SK-N-SH (cell line): ENCODE measurements around the gene GSTO1. TPM values are rescaled to one million over a fixed set of nuclear protein-coding genes. Genes with fewer than 3 reads are reported as not detected.

Experiments
- CTCF ChIA-PET: fragments of 300-600, 350-600 bp; formaldehyde crosslinking; extraction: SDS; loops from one replicate; lab custom pipeline; 2021; lab: Yijun Ruan, JAX
- POLR2A ChIA-PET: fragments of 350-600 bp; sonication (Branson Sonifier 250); formaldehyde crosslinking; extraction: SDS; loops from one replicate; lab custom pipeline; 2020; ENCODE audit warnings: antibody characterized with exemption, inconsistent platforms; lab: Yijun Ruan, JAX
- DNase-seq: peaks from one replicate; pipeline ENCODE4 v3.0.0; 2012
- H2AFZ ChIP-seq: fragments of 200-600 bp; sonication (generic); 2 replicates; pipeline ENCODE4 v1.8.1; 2016; ENCODE audit warnings: antibody characterized with exemption, mild to moderate bottlenecking, low read depth
- H3F3A ChIP-seq: fragments of 200-600 bp; sonication (generic); replicated peaks from 2 replicates; pipeline ENCODE3; 2016; ENCODE audit warnings: antibody characterized with exemption, mild to moderate bottlenecking; ENCODE audit not compliant: insufficient read depth
- H3K27ac ChIP-seq, 2 experiments: fragments of 200-500 bp in 1 of 2; fragments of 200-600 bp in 1 of 2; sonication (Bioruptor generic) in 1 of 2; sonication (generic), shearing (Covaris generic) in 1 of 2; 2 replicates each; pipeline versions ENCODE4 v1.5.1 to v1.6.1; 2014 to 2016; ENCODE audit warnings: low read depth in 2 of 2, inconsistent platforms in 1 of 2, low read length in 1 of 2, mild to moderate bottlenecking in 1 of 2, mixed read lengths in 1 of 2
- H3K27me3 ChIP-seq: fragments of 200-600 bp; sonication (generic), shearing (Covaris generic); 2 replicates; pipeline ENCODE4 v1.6.1; 2016; ENCODE audit warnings: mixed run types; ENCODE audit not compliant: insufficient read depth
- H3K36me3 ChIP-seq, 2 experiments: fragments of 200-500 bp in 1 of 2; fragments of 200-600 bp in 1 of 2; sonication (Bioruptor generic) in 1 of 2; sonication (generic) in 1 of 2; replicated peaks in 1 of 2; 2 replicates each; pipeline versions ENCODE3 to v1.5.1; 2014 to 2016; ENCODE audit warnings: low read length in 1 of 2, mild to moderate bottlenecking in 1 of 2; ENCODE audit not compliant: insufficient read depth in 2 of 2, control insufficient read depth in 1 of 2
- H3K4me1 ChIP-seq, 2 experiments: fragments of 200-500 bp in 1 of 2; fragments of 200-600 bp in 1 of 2; sonication (Bioruptor generic) in 1 of 2; sonication (generic), shearing (Covaris generic) in 1 of 2; 2 replicates each; pipeline versions ENCODE4 v1.5.1 to v1.6.1; 2014 to 2016; ENCODE audit warnings: low read depth in 1 of 2, low read length in 1 of 2, mixed run types in 1 of 2; ENCODE audit not compliant: insufficient read depth in 2 of 2, control insufficient read depth in 1 of 2
- H3K4me2 ChIP-seq: fragments of 200-600 bp; sonication (generic), shearing (Covaris generic); 2 replicates; pipeline ENCODE4 v1.6.1; 2017; ENCODE audit warnings: mixed run types
- H3K4me3 ChIP-seq, 2 experiments: fragments of 200-500 bp in 1 of 2; fragments of 200-600 bp in 1 of 2; sonication (Bioruptor generic) in 1 of 2; sonication (generic), shearing (Covaris generic) in 1 of 2; 2 replicates each; pipeline versions ENCODE4 v1.5.1 to v1.8.1; 2014 to 2016; ENCODE audit warnings: low read depth in 2 of 2, inconsistent platforms in 1 of 2, low read length in 1 of 2, mild to moderate bottlenecking in 1 of 2, mixed read lengths in 1 of 2, moderate library complexity in 1 of 2
- H3K79me2 ChIP-seq: fragments of 200-600 bp; sonication (generic); 2 replicates; pipeline ENCODE4 v1.8.1; 2017; ENCODE audit warnings: mild to moderate bottlenecking; ENCODE audit not compliant: insufficient read depth
- H3K9ac ChIP-seq: fragments of 200-600 bp; sonication (generic); 2 replicates; pipeline ENCODE4 v1.6.1; 2017; ENCODE audit warnings: mixed run types
- H3K9me2 ChIP-seq: fragments of 200-600 bp; sonication (generic); 2 replicates; pipeline ENCODE4 v1.6.1; 2017; ENCODE audit warnings: mixed run types
- H3K9me3 ChIP-seq: fragments of 200-600 bp; sonication (generic); 2 replicates; pipeline ENCODE4 v1.6.1; 2017; ENCODE audit warnings: mixed run types, mild to moderate bottlenecking, moderate library complexity
- H4K20me1 ChIP-seq: fragments of 200-600 bp; sonication (generic); 2 replicates; pipeline ENCODE4 v1.6.1; 2017; ENCODE audit warnings: mild to moderate bottlenecking, mixed run types; ENCODE audit not compliant: insufficient read depth
- CHD2 ChIP-seq: fragments of 150-350 bp; IDR thresholded peaks from 2 replicates; pipeline ENCODE4 v1.6.1; 2018; ENCODE audit warnings: low read length; ENCODE audit not compliant: partially characterized antibody
- ELF1 ChIP-seq: IDR thresholded peaks from 2 replicates; pipeline ENCODE4 v1.4.0; 2012
- EP300 ChIP-seq, 2 experiments: IDR thresholded peaks; 2 replicates each; pipeline versions ENCODE4 v1.4.0 to v1.6.1; 2012; ENCODE audit warnings: borderline replicate concordance in 1 of 2, low read depth in 1 of 2, low read length in 1 of 2
- EZH2phosphoT487 ChIP-seq: fragments of 200-600 bp; sonication (generic); IDR thresholded peaks from 2 replicates; pipeline ENCODE4 v1.6.1; 2017; ENCODE audit warnings: low read depth, mixed run types, mild to moderate bottlenecking, antibody characterized with exemption, moderate library complexity, borderline replicate concordance
- FOXJ3 ChIP-seq: sonication (generic); formaldehyde crosslinking; IDR thresholded peaks from 2 replicates; pipeline ENCODE4 v1.5.1; 2020; ENCODE audit warnings: mild to moderate bottlenecking, missing genetic modification reagents
- FOXM1 ChIP-seq: IDR thresholded peaks from 2 replicates; pipeline ENCODE4 v1.4.0; 2012; ENCODE audit warnings: low read depth, mild to moderate bottlenecking
- GATA2 ChIP-seq: sonication (generic); formaldehyde crosslinking; IDR thresholded peaks from 2 replicates; pipeline ENCODE4 v1.5.0; 2020; ENCODE audit warnings: mild to moderate bottlenecking, missing genetic modification reagents
- MEF2A ChIP-seq: IDR thresholded peaks from 2 replicates; pipeline ENCODE4 v1.4.0; 2012; ENCODE audit warnings: low read depth, borderline replicate concordance
- NFIC ChIP-seq: IDR thresholded peaks from 2 replicates; pipeline ENCODE4 v1.4.0; 2012; ENCODE audit warnings: borderline replicate concordance
- NRF1 ChIP-seq: IDR thresholded peaks from 2 replicates; pipeline ENCODE4 v1.6.1; 2012; ENCODE audit warnings: low read depth, mild to moderate bottlenecking, low read length
- POLR2AphosphoS5 ChIP-seq: IDR thresholded peaks from 2 replicates; pipeline ENCODE4 v1.6.1; 2012; ENCODE audit warnings: low read depth, low read length
- RXRA ChIP-seq: IDR thresholded peaks from 2 replicates; pipeline ENCODE4 v1.4.0; 2012; ENCODE audit warnings: low read depth, mild to moderate bottlenecking, borderline replicate concordance
- TAF1 ChIP-seq: IDR thresholded peaks from 2 replicates; pipeline ENCODE4 v1.6.1; 2012; ENCODE audit warnings: low read depth, mild to moderate bottlenecking, low read length, moderate library complexity, borderline replicate concordance
- TCF12 ChIP-seq: IDR thresholded peaks from 2 replicates; pipeline ENCODE4 v1.4.0; 2012
- WGBS: methylation state at CpG from one replicate; pipeline ENCODE4 v1.1.6; 2017; ENCODE audit warnings: low lambda C conversion rate; 5-methylcytosine and 5-hydroxymethylcytosine counted together
- polyA plus RNA-seq, 3 experiments: library from polyadenylated mRNA; depleted of rRNA; stranded (reverse); fragments of >200 nt; gene quantifications; 2 replicates each; pipeline ENCODE4 v1.2.3, GENCODE V29; 2012
- TF ChIP-seq, protein P1 (sequence below): fragments of 150-350 bp; IDR thresholded peaks from 2 replicates; pipeline ENCODE4 v1.6.1; 2016; ENCODE audit warnings: mild to moderate bottlenecking, low read depth, low read length
- TF ChIP-seq, protein P2 (sequence below): fragments of 150-350 bp; IDR thresholded peaks from 2 replicates; pipeline ENCODE4 v1.6.1; 2017; ENCODE audit warnings: antibody characterized with exemption, low read length, low read depth, borderline replicate concordance
- TF ChIP-seq, protein P3 (sequence below): IDR thresholded peaks from 2 replicates; pipeline ENCODE4 v1.4.0; 2012; ENCODE audit warnings: low read depth

GSTO1 gene
- polyA plus RNA-seq, 1 of the 3 experiments (the other 2 are of a cell fraction), result 126 TPM

DNA sequence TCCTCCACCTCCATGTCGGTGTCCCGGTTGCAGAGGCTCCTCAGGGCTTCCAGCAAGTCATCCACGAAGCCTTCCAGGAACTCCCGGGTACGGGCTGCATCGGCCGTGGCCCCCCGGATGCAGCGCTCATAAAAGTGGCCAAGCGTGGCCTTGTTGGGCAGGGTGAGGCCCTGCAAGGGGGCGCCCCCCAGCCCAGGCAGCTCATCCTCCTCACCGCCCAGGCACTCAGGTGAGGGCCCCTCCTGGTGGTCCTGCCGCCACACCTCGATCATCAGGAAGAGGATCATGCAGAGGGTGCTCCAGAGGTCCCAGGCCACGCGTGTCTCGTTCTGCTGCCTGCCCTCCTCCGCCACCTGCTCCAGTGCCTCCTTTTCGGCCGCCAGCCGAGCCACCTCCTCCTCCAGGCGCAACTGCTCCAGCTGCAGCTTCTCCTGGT is 60.8 kb downstream of the GSTO1 start:
- Histone ChIP-seq H3K4me2 (no peak overlapping the region), H3K9me3 (no peaks in the 10 kb centered on the region), H3K4me1 (peaks cover 0 to 26% of the 10 kb centered on the region in 2 experiments; a peak in 3 of 4 replicates), H3K27ac (no peak overlapping the region), H3K9me2 (no peaks in the 10 kb centered on the region), H3K79me2 (peaks cover 96% of the 10 kb centered on the region), H4K20me1 (peaks cover 49% of the 10 kb centered on the region), H3K27me3 (no peaks in the 10 kb centered on the region), H3F3A (peaks cover 12% of the 10 kb centered on the region), H2AFZ (no peak overlapping the region), H3K36me3 (peaks cover 32 to 37% of the 10 kb centered on the region in 2 experiments), H3K9ac (no peak overlapping the region), H3K4me3 (no peak overlapping the region)
- ChIA-PET CTCF (interaction anchor here (1.2 to 3.5 kb wide), 4 partner anchors 8 to 24 kb away, joined by 3 to 16 read pairs (median 9); no protein-coding TSS in a partner anchor), POLR2A (no interaction called here)
- WGBS, result 98% methylated on average over 8 of the region's 22 CpGs
- TF ChIP-seq, protein P1, sequence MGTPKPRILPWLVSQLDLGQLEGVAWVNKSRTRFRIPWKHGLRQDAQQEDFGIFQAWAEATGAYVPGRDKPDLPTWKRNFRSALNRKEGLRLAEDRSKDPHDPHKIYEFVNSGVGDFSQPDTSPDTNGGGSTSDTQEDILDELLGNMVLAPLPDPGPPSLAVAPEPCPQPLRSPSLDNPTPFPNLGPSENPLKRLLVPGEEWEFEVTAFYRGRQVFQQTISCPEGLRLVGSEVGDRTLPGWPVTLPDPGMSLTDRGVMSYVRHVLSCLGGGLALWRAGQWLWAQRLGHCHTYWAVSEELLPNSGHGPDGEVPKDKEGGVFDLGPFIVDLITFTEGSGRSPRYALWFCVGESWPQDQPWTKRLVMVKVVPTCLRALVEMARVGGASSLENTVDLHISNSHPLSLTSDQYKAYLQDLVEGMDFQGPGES, result no peak
- TF ChIP-seq, protein P2, sequence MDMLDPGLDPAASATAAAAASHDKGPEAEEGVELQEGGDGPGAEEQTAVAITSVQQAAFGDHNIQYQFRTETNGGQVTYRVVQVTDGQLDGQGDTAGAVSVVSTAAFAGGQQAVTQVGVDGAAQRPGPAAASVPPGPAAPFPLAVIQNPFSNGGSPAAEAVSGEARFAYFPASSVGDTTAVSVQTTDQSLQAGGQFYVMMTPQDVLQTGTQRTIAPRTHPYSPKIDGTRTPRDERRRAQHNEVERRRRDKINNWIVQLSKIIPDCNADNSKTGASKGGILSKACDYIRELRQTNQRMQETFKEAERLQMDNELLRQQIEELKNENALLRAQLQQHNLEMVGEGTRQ, result no peak
- no peak for TF ChIP-seq ELF1
- no peak for TF ChIP-seq POLR2AphosphoS5
- no peak for TF ChIP-seq TCF12
- TF ChIP-seq TAF1, result no peak
- TF ChIP-seq NFIC, result no peak
- no peak for TF ChIP-seq MEF2A
- TF ChIP-seq EP300 (IDR thresholded peaks at IDR 0.05; ENCODE audit: borderline replicate concordance in 1 of 2, low read depth in 1 of 2, low read length in 1 of 2), result no peak
- TF ChIP-seq RXRA, result no peak
- TF ChIP-seq FOXM1, result no peak
- TF ChIP-seq CHD2, result no peak
- TF ChIP-seq EZH2phosphoT487, result no peak
- TF ChIP-seq, protein P3, sequence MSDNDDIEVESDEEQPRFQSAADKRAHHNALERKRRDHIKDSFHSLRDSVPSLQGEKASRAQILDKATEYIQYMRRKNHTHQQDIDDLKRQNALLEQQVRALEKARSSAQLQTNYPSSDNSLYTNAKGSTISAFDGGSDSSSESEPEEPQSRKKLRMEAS, result no peak
- no peak for TF ChIP-seq FOXJ3 (CRISPR knock-in tag)
- TF ChIP-seq GATA2 (CRISPR knock-in tag), result no peak
- no peak for TF ChIP-seq NRF1
- no peak for DNase-seq
